ENCODE measurements around the gene THAP7. TPM values are rescaled to one million over a fixed set of nuclear protein-coding genes. Genes with fewer than 3 reads are reported as not detected.
"Not testable (repeated sequence)": the region's sequence is repeated elsewhere in the genome, so short reads cannot be mapped to it uniquely, and the experiment has no call there.

The THAP7 gene
- total RNA-seq, 1 donor, result 22.9 TPM

- no peak for DNase-seq (ENCODE audit: low read depth)
- TF ChIP-seq CTCF (IDR thresholded peaks at IDR 0.05; ENCODE audit: insufficient read depth, low read depth, low read length), result no peak
- no peak overlapping the region for H3K4me3 ChIP-seq (ENCODE audit: low read depth, low read length)
Observed at GRCh38 chr22:20974336-20974955, 27.5 kb downstream of the THAP7 start.

DNA sequence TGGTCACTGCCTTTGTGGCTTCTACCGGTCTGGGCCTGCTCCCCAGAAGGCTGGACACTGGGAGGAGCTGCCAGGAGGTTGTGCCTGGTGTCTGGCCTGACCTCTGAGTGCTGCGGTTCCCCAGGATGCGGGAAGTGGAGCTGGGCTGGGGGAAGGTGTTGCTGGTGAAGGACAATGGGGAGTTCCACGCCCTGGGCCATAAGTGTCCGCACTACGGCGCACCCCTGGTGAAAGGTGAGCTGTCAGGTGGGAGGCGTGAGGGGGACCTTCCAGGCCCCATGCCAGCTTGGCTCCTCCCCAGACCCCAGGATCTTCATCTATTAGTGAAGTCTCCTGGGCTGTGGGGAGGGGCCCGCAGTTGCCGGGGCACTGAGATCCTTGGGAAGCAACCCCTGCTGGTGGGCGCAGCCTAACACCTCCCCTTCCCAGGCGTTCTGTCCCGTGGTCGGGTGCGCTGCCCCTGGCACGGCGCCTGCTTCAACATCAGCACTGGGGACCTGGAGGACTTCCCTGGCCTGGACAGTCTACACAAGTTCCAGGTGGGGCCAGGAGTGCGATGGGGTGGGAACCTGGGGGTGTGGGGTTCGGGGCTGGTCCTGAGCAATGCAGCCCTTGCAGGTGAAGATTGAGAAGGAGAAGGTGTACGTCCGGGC is 28.2 kb downstream of the THAP7 start:
- DNase-seq (ENCODE audit: low read depth), result no peak
- no peak overlapping the region for H3K4me3 ChIP-seq (ENCODE audit: low read depth, low read length)
- no peak for TF ChIP-seq CTCF (IDR thresholded peaks at IDR 0.05; ENCODE audit: insufficient read depth, low read depth, low read length)

GRCh38 chr22:20972933-20973577 is 28.9 kb downstream of the THAP7 start:
- no peak for TF ChIP-seq CTCF (IDR thresholded peaks at IDR 0.05; ENCODE audit: insufficient read depth, low read depth, low read length)
- DNase-seq (ENCODE audit: low read depth), result no peak

DNA sequence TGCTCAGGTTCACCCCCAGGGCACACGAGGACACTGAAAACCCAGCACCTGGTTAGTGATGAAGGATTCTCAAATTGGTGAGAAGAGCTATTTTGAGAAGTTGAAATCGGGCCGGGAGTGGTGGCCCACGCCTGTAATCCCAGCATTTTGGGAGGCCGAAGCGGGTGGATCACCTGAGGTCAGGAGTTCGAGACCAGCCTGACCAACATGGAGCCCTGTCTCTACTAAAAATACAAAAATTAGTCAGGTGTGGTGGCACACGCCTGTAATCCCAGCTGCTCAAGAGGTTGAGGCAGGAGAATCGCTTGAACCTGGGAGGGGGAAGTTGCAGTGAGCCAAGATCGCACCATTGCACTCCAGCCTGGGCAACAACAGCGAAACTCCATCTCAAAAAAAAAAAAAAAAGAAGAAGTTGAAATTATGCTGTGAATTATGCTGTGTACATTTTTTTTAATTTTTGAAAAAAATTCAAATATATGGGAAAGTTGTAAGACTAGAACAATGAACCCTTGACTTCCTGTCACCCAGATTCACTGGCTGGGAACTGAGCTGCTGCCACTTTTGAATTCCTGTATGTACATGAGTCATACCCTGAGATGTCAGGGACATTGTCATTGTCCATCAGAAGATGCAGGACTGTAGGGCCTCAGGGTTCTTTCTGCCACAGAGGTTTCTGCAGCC is 29.8 kb downstream of the THAP7 start:
- DNase-seq (ENCODE audit: low read depth); H3K4me3 ChIP-seq (ENCODE audit: low read depth, low read length): not testable (repeated sequence)

More at GRCh38 chr22:20972933-20973577, 28.9 kb downstream of the THAP7 start:
- no peak overlapping the region for H3K4me3 ChIP-seq (ENCODE audit: low read depth, low read length)

GRCh38 chr22:20970939-20971657 is 30.8 kb downstream of the THAP7 start:
- no peak overlapping the region for H3K4me3 ChIP-seq (ENCODE audit: low read depth, low read length)
- DNase-seq (ENCODE audit: low read depth), result no peak
- no peak for TF ChIP-seq CTCF (IDR thresholded peaks at IDR 0.05; ENCODE audit: insufficient read depth, low read depth, low read length)

- H3K4me3 ChIP-seq (ENCODE audit: low read depth, low read length), result no peak overlapping the region
- no peak for TF ChIP-seq CTCF (IDR thresholded peaks at IDR 0.05; ENCODE audit: insufficient read depth, low read depth, low read length)
- no peak for DNase-seq (ENCODE audit: low read depth)
Observed at GRCh38 chr22:20968281-20968977, 33.5 kb downstream of the THAP7 start.
